ENCODE measurements around the gene NRK.
"Not testable (repeated sequence)": the region's sequence is repeated elsewhere in the genome, so short reads cannot be mapped to it uniquely, and the experiment has no call there.

NRK gene

DNA sequence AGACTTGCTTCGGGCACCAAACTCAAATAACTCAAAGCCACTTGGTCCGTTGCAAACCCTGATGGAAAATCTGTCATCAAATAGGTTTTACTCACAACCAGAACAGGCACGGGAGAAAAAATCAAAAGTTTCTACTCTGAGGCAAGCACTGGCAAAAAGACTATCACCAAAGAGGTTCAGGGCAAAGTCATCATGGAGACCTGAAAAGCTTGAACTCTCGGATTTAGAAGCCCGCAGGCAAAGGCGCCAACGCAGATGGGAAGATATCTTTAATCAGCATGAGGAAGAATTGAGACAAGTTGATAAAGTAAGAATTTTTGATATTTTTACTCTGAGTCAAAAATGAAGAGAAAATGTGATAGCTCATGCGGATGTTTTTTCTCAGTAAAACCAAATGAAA, 87.2 kb downstream of the NRK start:
- DNase-seq: no peak

DNA sequence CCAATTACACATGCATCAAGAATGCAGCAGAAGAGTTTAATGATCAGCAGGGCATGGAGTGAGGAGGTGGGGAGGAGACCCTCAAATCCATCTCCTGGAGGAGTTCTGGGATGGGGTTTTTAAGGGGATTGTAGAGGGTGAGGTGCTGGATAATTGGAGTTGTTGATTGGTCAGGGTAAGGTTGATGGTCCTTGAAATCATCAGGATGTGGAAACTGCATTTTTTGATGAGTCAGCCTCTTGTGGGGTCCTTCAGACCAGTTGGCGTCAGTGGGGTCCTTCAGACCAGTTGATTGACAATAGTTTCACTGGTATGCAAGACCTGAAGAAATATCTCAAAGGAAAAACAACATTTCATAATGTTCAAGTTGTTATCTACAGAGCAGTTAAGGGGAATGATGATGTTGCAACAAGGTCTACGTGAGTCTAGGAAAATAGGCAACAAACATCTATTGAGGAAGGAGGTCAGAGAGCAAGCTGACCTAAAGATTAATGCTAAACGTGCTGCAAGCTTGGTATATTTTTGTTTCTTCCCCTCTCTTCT, 88.3 kb downstream of the NRK start:
- DNase-seq: no peak

DNA sequence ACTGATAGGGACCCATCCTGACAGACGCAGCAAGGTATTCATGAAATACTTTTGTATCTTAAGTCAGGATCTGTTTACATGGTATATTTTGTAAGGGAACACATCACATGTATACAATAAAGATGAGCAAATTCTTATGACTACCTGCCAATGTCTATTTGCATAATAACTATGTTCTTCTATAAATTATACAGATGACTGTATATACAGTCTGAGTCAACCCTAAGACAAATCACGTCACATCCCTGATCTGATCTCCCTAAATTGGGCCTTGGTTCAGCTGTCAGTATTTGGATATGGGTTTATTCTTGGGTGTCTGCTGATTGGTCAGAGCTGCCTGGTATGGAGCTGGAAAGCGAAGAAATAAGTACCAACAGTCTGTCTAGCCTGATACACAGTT, 122.9 kb downstream of the NRK start:
- DNase-seq: no peak

DNA sequence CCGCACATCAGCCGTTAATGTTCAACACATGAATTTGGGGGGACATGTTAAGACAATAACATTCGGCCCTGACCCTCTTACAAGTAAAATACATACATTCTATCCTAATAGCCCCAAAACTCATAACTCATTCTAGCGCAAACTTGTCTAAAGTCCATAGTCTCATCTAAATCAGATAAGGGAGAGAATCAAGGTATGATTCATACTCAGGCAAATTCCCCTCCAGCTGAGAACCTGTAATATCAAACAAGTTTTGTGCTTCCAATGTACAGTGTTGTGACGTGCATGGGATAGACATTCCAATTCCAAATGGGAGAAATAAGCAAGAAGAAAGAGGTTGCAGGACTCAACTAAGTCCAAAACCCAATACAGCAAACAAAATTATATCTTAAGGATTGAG, 147.1 kb downstream of the NRK start:
- no peak for DNase-seq

DNA sequence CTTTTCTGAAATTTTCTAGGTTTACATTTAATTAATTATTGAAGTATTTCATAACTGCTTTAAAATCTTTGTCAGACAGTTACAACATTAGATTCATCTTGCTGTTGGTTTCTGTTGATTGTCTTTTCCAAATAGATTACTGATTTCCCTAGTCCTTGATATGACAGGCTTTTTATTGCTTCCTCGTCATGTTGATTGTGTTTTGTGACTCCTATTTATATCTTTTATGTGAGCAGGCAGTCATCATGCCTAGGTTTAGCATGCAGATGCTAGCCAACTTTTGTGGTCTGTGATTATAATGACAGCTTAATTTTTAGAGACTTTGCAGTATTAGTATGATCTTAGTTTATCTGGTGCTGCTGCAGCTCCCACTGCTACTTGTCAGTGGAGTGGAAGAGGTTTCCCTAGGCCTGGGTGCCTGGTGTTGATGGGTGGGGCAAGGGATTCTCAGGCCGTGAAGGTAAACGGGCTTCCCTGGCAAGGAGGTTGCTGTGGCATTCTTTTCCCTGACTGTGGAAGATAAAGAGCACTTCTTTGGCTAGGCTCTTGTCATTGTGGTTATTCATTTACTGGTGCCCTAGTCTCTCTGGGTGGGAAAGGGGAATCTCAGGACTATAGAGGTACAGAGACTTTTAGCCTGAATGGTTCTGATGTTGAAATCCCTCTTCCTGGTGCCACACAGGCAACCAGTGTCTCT, 150.5 kb downstream of the NRK start:
- no peak for DNase-seq

DNA sequence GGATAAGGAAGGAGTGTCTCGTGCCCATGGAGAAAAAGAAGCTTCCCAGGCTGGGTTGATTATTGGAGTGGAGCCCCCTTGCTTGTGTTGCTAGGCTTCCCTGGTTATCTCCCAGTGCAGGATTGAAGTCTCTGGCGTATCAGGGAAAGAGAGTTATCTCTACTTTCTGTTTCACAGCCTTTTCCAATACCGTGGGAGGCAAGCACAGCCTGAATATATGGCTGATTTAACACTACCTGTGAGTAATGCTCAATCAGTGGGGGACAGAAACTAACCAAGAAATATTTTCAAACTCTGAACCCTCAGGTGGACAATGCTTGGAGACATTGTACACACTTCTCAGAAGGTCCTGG, 151.0 kb downstream of the NRK start:
- DNase-seq: no peak

DNA sequence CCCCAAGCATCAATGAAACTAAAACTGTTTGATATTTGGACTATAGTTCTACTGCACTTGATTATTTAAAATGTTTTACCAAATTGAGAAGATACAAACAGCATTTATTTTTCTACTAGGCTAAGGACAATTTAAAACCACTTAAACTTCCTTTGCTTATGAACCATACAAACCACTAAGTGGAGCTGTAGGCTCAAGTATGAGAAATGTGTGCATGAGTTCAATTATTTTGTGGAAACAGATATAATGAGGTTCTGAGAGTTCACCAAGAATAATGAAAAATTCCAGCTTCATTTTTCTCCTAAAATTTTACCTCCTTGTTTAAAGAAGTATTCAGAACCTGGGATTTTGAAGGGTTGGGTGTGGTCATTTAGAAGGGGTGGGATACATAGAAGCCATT, 153.0 kb downstream of the NRK start:
- no peak for DNase-seq

DNA sequence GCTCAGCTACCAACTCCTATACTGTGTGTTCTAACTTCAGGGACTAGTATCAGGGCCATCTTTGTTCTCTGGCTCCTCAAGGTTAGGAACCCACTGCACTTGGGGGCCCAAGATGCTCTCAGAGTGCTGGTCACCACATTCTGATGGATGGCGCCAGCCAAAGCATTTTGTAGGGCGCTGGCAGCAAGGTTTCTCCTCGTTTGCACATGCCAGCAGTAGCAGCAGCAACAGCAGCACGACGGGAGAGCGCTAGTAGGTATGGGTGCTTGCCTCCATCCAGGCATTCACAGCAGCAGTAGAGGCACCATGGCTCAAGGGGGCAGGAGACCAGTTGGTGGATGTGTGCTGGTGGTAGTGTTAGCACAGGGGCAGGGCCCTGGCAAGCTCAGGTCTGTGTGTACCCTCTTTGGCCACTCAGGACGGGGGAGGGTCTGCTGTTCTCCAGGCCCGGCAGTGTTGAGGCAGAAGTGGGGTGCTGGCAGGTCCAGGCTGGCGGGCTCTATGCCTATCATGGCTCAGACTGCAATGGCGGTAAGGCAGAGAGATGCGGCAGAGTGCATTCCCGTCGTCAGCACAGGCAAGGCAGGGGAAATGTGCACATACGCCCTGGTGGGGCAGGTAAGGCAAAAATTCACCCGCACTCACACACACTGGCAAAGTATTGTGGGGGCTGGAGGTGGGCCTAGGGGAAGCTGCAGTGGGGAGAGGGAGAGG, 159.6 kb downstream of the NRK start:
- DNase-seq: no peak

DNA sequence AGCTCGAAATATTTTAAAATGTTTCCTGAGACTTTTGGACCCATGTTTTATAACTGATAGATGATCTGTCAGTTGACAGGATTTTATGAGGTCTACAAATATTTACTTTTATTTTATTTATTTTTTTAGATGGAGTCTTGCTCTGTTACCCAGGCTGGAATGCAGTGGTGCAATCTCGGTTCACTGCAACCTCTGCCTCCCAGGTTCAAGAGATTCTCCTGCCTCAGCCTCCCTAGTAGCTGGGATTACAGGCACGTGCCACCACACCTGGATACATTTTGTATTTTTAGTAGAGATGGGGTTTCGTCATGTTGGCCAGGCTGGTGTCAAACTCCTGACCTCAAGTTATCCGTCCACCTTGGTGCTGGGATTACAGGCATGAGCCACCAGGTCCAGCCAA, 166.1 kb downstream of the NRK start:
- not testable (repeated sequence) for DNase-seq

DNA sequence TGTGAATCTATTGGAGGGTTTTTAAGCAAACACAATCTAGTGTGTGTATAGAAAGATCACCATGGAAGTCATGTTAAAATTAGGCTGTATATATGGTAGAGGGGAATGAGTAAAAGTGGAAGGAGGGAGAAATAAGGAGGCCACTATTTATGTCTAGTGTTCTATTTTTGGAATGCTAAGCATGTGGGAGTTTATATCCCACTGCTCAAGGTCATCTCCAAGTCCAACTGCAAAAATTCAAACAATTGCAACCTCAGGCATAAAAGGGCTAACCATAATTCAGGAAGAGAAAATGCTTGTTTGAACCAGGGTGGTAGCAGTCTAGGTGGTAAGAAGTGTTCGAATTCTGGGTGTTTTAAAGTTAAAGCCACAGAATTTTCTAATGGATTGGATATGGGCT, 177.0 kb downstream of the NRK start:
- no peak for DNase-seq

DNA sequence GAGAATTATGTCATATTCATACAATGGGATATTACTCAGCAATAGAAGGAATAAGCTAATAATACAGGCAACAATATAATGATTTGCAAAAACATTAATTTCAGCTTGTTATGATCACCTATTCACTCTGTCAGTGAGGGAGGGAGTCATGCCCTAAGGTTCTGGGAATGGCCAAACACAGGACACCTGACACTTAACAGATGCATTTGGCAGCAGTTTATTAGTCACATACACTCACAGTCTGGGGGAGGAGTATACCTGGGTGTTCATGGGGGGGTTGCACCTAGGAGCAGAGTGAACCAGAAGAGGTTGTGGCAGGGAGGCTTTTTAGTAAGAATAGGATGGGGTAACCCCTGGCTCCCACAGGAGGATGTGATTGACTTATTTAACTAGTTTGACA, 177.9 kb downstream of the NRK start:
- no peak for DNase-seq

DNA sequence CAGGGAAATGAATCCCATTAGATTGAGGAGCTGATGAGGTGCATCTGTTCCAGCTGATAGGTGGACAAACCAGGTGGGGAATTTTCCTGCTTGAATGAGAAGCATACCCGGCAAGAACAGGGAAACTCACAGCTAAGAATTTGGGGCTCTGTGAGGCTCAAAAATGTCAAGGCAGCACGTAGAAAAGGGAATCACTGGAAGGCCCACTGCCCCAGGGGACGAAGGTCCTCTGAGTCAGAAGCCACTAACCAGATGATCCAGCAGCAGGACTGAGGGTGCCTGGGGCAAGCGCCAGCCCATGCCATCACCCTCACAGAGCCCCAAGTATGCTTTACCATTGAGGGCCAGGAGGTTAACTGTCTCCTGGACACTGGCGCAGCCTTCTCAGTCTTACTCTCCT, 178.3 kb downstream of the NRK start:
- DNase-seq: not testable (repeated sequence)

DNA sequence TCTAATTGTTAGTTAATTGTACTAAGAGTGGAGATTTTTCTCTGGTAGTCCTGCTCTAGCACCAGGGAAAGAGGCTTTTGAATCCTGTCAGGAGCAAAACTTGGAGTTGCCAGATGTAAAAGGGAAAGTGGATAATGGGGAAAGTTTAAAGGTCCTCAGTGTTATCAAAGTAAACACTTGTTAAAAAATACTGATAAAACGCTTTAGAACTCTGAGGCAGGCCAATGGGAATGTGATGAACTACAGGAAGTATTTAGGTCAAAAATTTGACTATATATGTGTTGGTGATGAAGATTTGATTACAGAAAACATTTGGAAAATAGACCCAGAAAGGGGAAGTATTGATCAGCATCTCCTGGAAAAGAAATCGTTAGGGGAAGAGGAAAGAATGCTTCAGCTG, 183.3 kb downstream of the NRK start:
- DNase-seq: no peak

DNA sequence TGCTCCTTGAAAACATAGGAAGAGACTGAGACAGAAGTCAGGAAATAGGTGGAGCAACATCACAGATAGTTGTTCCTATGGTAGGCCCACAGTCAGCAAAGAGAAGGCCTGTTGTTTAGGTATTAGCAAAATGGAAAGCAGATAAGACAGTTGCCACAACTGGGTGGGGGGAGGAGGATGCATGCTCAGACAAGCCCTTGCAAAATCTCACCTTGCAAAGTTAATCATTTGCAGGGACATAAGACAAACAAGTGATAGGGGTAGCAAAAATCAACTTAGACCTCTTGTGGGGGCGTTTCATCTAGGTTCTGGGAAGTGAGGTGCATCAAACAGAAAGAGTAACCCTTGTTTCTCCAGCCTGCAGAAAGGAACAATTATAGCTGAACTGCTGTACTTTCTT, 185.5 kb downstream of the NRK start:
- no peak for DNase-seq

All from femur (tissue), 1 donor.